Trophoblast cell (in vitro differentiated cells and primary cell): ENCODE measurements around the gene MYO1D.
A peak's percentile ranks its signal among the peaks of the same experiment; 100 is the strongest.

Source experiments
- DNase-seq, 2 donors: peaks; one replicate each; pipeline ENCODE4 v3.0.0-alpha.2; 2016
- H2AFZ ChIP-seq: 2 replicates; pipeline ENCODE4 v1.6.1; 2013; ENCODE audit warnings: low read length, moderate library complexity, mild to moderate bottlenecking; ENCODE audit not compliant: insufficient read depth, poor library complexity
- H2AK5ac ChIP-seq: 2 replicates; pipeline ENCODE4 v1.6.1; 2013; ENCODE audit warnings: mild to moderate bottlenecking, low read length
- H2BK120ac ChIP-seq: 2 replicates; pipeline ENCODE4 v1.6.1; 2013; ENCODE audit warnings: low read length, mild to moderate bottlenecking, moderate library complexity; ENCODE audit not compliant: insufficient read depth, poor library complexity
- H2BK12ac ChIP-seq: 2 replicates; pipeline ENCODE4 v1.6.1; 2013; ENCODE audit warnings: mild to moderate bottlenecking, low read length, moderate library complexity
- H2BK5ac ChIP-seq: 2 replicates; pipeline ENCODE4 v1.6.1; 2013; ENCODE audit warnings: low read length, low read depth, moderate library complexity, mild to moderate bottlenecking; ENCODE audit not compliant: poor library complexity
- H3K14ac ChIP-seq: 2 replicates; pipeline ENCODE4 v1.6.1; 2013; ENCODE audit warnings: mild to moderate bottlenecking, low read length
- H3K18ac ChIP-seq: 2 replicates; pipeline ENCODE4 v1.6.1; 2013; ENCODE audit warnings: mild to moderate bottlenecking, low read length
- H3K23ac ChIP-seq: 2 replicates; pipeline ENCODE4 v1.6.1; 2013; ENCODE audit warnings: low read length
- H3K27ac ChIP-seq: 2 replicates; pipeline ENCODE4 v1.5.1; 2013; ENCODE audit warnings: low read depth, mild to moderate bottlenecking, inconsistent platforms, low read length, moderate library complexity
- H3K27me3 ChIP-seq: 2 replicates; pipeline ENCODE4 v1.6.1; 2013; ENCODE audit warnings: inconsistent platforms, mild to moderate bottlenecking, low read length, moderate library complexity; ENCODE audit not compliant: insufficient read depth
- H3K36me3 ChIP-seq, 2 experiments: 1 replicate in 1 of 2; 2 replicates in 1 of 2; pipeline ENCODE4 v1.6.1; 2013; ENCODE audit warnings: low read length in 2 of 2, mild to moderate bottlenecking in 2 of 2, moderate library complexity in 1 of 2; ENCODE audit not compliant: insufficient read depth in 2 of 2, control insufficient read depth in 1 of 2
- H3K4ac ChIP-seq: 2 replicates; pipeline ENCODE4 v1.6.1; 2013; ENCODE audit warnings: low read depth, mild to moderate bottlenecking, low read length, moderate library complexity
- H3K4me1 ChIP-seq, 2 experiments: 1 replicate in 1 of 2; 2 replicates in 1 of 2; pipeline ENCODE4 v1.6.1; 2013; ENCODE audit warnings: low read length in 2 of 2, mild to moderate bottlenecking in 2 of 2, moderate library complexity in 1 of 2; ENCODE audit not compliant: insufficient read depth in 2 of 2, control insufficient read depth in 1 of 2
- H3K4me2 ChIP-seq: 2 replicates; pipeline ENCODE4 v1.6.1; 2013; ENCODE audit warnings: inconsistent platforms, mild to moderate bottlenecking, low read length, moderate library complexity
- H3K4me3 ChIP-seq: 2 replicates; pipeline ENCODE4 v1.5.1; 2013; ENCODE audit warnings: mild to moderate bottlenecking, low read depth, low read length, inconsistent platforms
- H3K79me1 ChIP-seq: one replicate; pipeline ENCODE4 v1.6.1; 2013; ENCODE audit warnings: low read length
- H3K79me2 ChIP-seq: 2 replicates; pipeline ENCODE4 v1.6.1; 2013; ENCODE audit warnings: low read length, mild to moderate bottlenecking; ENCODE audit not compliant: control insufficient read depth, insufficient read depth, poor library complexity
- H3K9ac ChIP-seq: 2 replicates; pipeline ENCODE4 v1.6.1; 2013; ENCODE audit warnings: mild to moderate bottlenecking, low read length
- H3K9me3 ChIP-seq: 2 replicates; pipeline ENCODE4 v1.6.1; 2013; ENCODE audit warnings: low read depth, mild to moderate bottlenecking, control low read depth, inconsistent platforms, low read length; ENCODE audit not compliant: insufficient read depth
- H4K12ac ChIP-seq: 2 replicates; pipeline ENCODE4 v1.6.1; 2013; ENCODE audit warnings: low read depth, mild to moderate bottlenecking, low read length, moderate library complexity
- H4K8ac ChIP-seq: 2 replicates; pipeline ENCODE4 v1.6.1; 2013; ENCODE audit warnings: low read depth, mild to moderate bottlenecking, low read length, moderate library complexity
- H4K91ac ChIP-seq: one replicate; pipeline ENCODE4 v1.6.1; 2013; ENCODE audit warnings: low read depth, mild to moderate bottlenecking, low read length, moderate library complexity
- WGBS: extraction: QIAGEN DNeasy Blood & Tissue Kit; methylation state at CpG from one replicate; pipeline ENCODE4 v1.1.7; 2013; ENCODE audit warnings: missing lambda C conversion rate; ENCODE audit not compliant: insufficient read length, insufficient coverage; ENCODE audit errors: extremely low coverage; 5-methylcytosine and 5-hydroxymethylcytosine counted together

Gene MYO1D

GRCh38 chr17:32483451-32484019, 393.4 kb downstream of the MYO1D start:
- Histone ChIP-seq H3K79me1 (peaks cover 3% of the 10 kb centered on the region), H4K8ac (no peak overlapping the region), H3K23ac (no peak overlapping the region), H3K4me1 (peaks cover 9 to 11% of the 10 kb centered on the region in 2 experiments), H3K14ac (no peak overlapping the region), H2BK5ac (no peak overlapping the region), H3K27me3 (no peaks in the 10 kb centered on the region), H3K9me3 (no peaks in the 10 kb centered on the region), H3K18ac (no peak overlapping the region), H2AFZ (no peak overlapping the region), H3K27ac (no peak overlapping the region), H2BK12ac (no peak overlapping the region), H2AK5ac (no peak overlapping the region), H3K4me2 (no peak overlapping the region), H3K4ac (no peak overlapping the region), H2BK120ac (no peak overlapping the region), H3K9ac (no peak overlapping the region), H4K12ac (no peak overlapping the region), H3K36me3 (peaks cover 18 to 31% of the 10 kb centered on the region in 2 experiments), H3K4me3 (no peak overlapping the region), H3K79me2 (peaks cover 2% of the 10 kb centered on the region), H4K91ac (no peak overlapping the region)
- DNase-seq: peak in 1 of 2 donors; percentile 42
- no CpG with 5 or more reads among the region's 7 CpGs for WGBS

- Histone ChIP-seq H2AK5ac (no peak overlapping the region), H4K8ac (no peak overlapping the region), H3K9me3 (no peaks in the 10 kb centered on the region), H3K4me3 (no peak overlapping the region), H3K14ac (no peak overlapping the region), H2BK12ac (no peak overlapping the region), H3K23ac (no peak overlapping the region), H3K9ac (no peak overlapping the region), H3K4me2 (no peak overlapping the region), H3K4me1 (peaks cover 7% of the 10 kb centered on the region in 2 experiments), H2BK120ac (no peak overlapping the region), H2BK5ac (no peak overlapping the region), H3K27me3 (no peaks in the 10 kb centered on the region), H4K12ac (no peak overlapping the region), H3K27ac (no peak overlapping the region), H3K18ac (no peak overlapping the region), H3K79me1 (peaks cover 3% of the 10 kb centered on the region), H3K4ac (no peak overlapping the region), H4K91ac (no peak overlapping the region), H3K79me2 (peaks cover 2% of the 10 kb centered on the region), H2AFZ (no peak overlapping the region), H3K36me3 (peaks cover 21 to 36% of the 10 kb centered on the region in 2 experiments)
- no CpG with 5 or more reads among the region's 11 CpGs for WGBS
- no peak for DNase-seq
These were observed 394.2 kb downstream of the MYO1D start for GRCh38 chr17:32482568-32483320.

GRCh38 chr17:32481193-32481592, 395.7 kb downstream of the MYO1D start:
- no peak overlapping the region for H3K14ac ChIP-seq
- H3K23ac ChIP-seq: no peak overlapping the region
- H3K36me3 ChIP-seq: peaks cover 28 to 50% of the 10 kb centered on the region in 2 experiments
- peaks cover 2% of the 10 kb centered on the region for H3K79me1 ChIP-seq
- DNase-seq: no peak
- H2BK120ac ChIP-seq: no peak overlapping the region
- H3K4ac ChIP-seq: no peak overlapping the region
- H4K8ac ChIP-seq: no peak overlapping the region
- H3K27ac ChIP-seq: no peak overlapping the region
- H3K27me3 ChIP-seq: no peaks in the 10 kb centered on the region
- no peak overlapping the region for H4K12ac ChIP-seq
- peaks cover 1% of the 10 kb centered on the region for H3K79me2 ChIP-seq
- H3K4me2 ChIP-seq: no peak overlapping the region
- H4K91ac ChIP-seq: no peak overlapping the region
- H2AFZ ChIP-seq: no peak overlapping the region
- no CpG with 5 or more reads among the region's 8 CpGs for WGBS
- H3K4me3 ChIP-seq: no peak overlapping the region
- H2AK5ac ChIP-seq: no peak overlapping the region
- peaks cover 2% of the 10 kb centered on the region in 2 experiments for H3K4me1 ChIP-seq
- no peak overlapping the region for H2BK5ac ChIP-seq
- no peak overlapping the region for H3K9ac ChIP-seq
- H3K18ac ChIP-seq: no peak overlapping the region
- H3K9me3 ChIP-seq: no peaks in the 10 kb centered on the region
- H2BK12ac ChIP-seq: no peak overlapping the region

GRCh38 chr17:32479074-32479617, 397.8 kb downstream of the MYO1D start:
- Histone ChIP-seq H3K9me3 (no peaks in the 10 kb centered on the region), H3K27ac (no peak overlapping the region), H4K8ac (no peak overlapping the region), H2BK5ac (no peak overlapping the region), H3K23ac (no peak overlapping the region), H3K14ac (no peak overlapping the region), H3K79me1 (no peaks in the 10 kb centered on the region), H3K27me3 (no peaks in the 10 kb centered on the region), H2BK12ac (no peak overlapping the region), H2AFZ (no peak overlapping the region), H3K36me3 (peaks cover 36 to 68% of the 10 kb centered on the region in 2 experiments), H3K4me1 (no peaks in the 10 kb centered on the region), H2AK5ac (no peak overlapping the region), H3K9ac (no peak overlapping the region), H3K18ac (no peak overlapping the region), H3K4me3 (no peak overlapping the region), H3K79me2 (no peaks in the 10 kb centered on the region), H4K12ac (no peak overlapping the region), H3K4me2 (no peak overlapping the region), H3K4ac (no peak overlapping the region), H4K91ac (no peak overlapping the region), H2BK120ac (no peak overlapping the region)
- DNase-seq: no peak
- no CpG with 5 or more reads among the region's 5 CpGs for WGBS
